NCI-H524 treated with DMSO at 0.1 percent for 48 hours (cell line): ENCODE measurements around the gene ATXN7L3.

Source experiments
- DNase-seq: peaks from one replicate; lab custom pipeline; 2025; lab: John Stamatoyannopoulos, UW

ATXN7L3 gene

DNA sequence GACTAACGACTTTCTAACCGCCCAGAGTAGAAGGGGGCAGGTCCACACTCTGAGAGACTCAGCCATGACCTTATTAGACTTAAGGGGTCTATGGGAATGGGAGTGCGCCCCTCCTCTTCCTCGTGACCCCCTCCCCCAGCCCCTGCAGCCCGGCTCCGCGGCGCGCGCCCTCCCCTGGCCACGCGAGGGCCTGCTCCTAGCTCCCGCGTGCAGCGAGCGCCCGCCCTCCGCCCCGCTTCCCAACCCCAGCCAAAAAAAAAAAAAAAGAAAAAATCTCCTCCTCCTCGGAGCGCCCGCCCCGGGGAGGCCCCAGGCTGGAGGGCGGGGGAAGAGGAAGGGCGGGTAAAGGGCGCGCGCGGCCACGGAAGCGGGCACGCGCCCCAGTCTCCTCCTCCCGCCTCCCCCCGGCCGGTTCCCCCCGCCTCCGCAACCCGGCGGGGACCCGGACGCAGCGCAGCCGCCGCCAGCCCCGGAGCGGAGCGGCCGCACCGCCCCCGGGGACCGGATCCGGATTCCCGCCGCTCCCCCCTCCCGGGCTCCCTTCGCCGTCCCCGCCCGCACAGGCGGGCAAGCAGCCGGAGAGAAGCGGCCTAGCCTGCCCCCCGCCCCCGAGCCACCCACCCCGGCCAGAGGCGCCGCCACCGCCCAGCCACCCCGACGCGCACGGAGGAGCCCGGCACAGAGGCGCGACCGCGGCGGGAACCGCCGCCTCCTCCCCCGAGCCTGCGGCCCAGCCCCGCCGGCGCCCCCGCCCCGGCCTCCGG lies 18.8 kb upstream of the ATXN7L3 start:
- DNase-seq: peak; percentile 46

GRCh38 chr17:44217738-44218343 lies 18.2 kb upstream of the ATXN7L3 start:
- no peak for DNase-seq

DNA sequence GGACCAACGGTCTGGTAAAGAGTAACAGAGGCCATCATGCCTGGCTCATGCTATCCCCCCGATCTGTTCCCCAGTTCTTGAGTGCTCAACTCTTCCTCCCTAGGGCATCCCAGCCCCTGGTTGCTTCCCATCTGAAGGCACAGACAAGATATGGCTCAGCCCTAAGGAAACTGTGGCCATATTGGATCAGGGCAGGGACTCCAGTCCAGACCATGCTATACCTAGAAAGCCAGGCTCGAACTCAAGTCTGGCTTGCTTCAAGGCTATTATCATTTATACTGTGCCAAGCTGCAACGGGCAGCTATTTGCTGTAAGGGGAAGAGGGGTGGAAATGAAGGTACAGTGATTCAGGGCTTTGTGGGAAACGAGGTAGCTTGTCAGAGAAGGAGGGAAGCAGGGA lies 17.0 kb upstream of the ATXN7L3 start:
- DNase-seq: no peak

GRCh38 chr17:44216173-44216572 lies 16.5 kb upstream of the ATXN7L3 start:
- no peak for DNase-seq

DNA sequence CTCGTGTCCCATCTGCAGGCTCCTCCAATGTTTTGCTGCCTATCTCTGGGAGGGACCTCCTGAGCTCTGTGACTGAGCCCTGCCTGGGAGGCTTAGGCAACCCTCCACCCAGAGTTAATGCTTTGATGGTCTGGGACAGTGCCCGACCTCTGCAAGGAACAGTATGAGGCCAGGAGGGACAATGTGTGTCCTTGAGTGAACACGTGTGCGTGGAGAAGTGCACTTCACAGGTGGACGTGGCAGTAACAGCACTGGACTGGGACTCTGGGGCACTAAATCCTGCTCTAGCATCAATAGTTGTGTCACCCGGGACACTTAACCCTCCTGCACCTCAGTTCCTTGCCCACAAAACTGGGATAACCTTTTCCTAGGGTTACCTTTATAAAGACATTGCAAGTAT lies 15.2 kb upstream of the ATXN7L3 start:
- no peak for DNase-seq

- DNase-seq: no peak
These were observed 14.5 kb upstream of the ATXN7L3 start for GRCh38 chr17:44214230-44214494.

- DNase-seq: no peak
These were observed 13.9 kb upstream of the ATXN7L3 start for GRCh38 chr17:44213403-44214229.

- DNase-seq: no peak
These were observed 13.1 kb upstream of the ATXN7L3 start for GRCh38 chr17:44212507-44213402.

- no peak for DNase-seq
These were observed 11.9 kb upstream of the ATXN7L3 start for GRCh38 chr17:44211281-44212265.

- peak; percentile 29 for DNase-seq
These were observed 10.9 kb upstream of the ATXN7L3 start for GRCh38 chr17:44210342-44211192.

DNA sequence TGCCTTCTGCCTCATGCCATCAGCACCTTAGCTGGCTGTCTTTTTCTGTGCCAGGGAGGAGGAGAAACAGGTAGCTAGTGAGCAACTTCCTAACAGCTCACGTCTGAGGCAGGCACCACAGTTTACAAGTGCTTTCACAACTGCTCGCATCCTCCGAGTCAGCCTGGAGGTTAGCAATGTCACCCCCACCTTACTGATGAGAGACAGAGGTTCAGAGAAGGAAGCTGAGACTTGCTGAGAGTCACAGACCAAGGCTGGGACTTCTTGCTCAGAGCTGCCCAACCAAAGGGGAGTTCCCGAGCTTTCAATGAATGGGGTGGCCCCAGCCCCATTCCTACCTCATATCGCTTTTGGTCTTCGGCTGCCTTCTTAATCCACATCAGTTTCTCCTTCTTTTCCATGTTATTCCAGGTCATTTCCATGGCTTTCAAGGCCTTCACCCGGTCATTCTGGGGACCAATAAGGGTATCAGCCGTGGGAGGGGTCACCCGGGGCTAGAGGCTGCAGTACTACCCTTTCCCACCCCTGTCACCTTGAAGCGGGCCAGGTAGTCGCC lies 10.2 kb upstream of the ATXN7L3 start:
- DNase-seq: no peak

DNA sequence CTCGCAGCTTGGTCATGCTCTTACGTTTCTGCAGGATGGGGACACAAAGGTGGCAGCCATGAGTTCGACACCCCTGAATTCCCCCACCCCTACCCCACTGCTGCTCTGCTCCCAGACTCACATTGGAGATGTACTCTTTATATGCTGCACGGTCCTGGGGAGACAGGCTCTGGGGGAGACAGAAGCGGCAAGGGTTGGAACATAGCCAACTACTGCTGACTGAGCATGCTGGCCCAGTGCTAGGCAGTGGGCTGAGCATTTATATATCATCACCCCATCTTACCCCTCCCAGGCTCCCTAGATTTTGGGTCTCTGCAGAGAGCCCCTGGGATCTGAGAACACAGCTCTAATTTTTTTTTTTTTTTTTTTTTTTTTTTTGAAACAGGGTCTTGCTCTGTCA lies 8.1 kb upstream of the ATXN7L3 start:
- no peak for DNase-seq

- no peak for DNase-seq
These were observed 7.6 kb upstream of the ATXN7L3 start for GRCh38 chr17:44207319-44207718.

GRCh38 chr17:44206825-44207155 lies 7.1 kb upstream of the ATXN7L3 start:
- no peak for DNase-seq

GRCh38 chr17:44205962-44206824 lies 6.5 kb upstream of the ATXN7L3 start:
- DNase-seq: no peak

- no peak for DNase-seq
These were observed 4.8 kb upstream of the ATXN7L3 start for GRCh38 chr17:44204441-44204882.

DNA sequence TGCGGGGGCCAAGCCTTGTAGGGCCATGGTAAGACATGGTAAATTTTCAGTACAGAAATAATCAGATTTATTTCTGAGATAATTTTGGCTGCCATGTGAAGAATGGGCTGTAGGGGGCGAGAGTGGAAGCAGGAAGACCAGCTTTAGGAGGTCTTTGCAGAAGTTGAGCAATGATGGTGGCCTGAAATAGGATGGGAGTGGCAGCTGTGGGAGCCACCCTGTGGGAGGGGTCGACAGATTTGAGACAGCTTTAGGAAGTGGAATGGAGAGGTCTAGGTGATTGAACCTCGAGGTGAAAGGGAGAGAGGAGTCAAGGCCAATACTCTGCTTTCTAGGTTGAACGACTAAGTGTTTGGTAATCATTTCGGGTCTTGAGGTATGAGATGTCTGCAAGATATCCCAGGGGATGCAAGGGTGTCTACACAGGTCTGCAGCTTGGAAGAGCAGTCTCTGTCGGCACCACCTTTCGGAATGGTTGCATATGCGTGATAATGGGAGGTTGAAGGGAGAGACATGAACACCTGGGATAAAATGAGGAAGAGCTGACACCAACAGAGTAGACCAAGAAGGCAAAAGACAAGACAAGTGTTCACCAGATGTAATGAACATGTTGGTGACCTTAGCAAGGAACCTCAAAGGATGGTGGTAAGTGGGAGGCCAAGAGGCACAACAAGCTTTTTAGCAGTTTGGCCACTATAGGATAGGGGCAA lies 4.2 kb upstream of the ATXN7L3 start:
- no peak for DNase-seq

DNA sequence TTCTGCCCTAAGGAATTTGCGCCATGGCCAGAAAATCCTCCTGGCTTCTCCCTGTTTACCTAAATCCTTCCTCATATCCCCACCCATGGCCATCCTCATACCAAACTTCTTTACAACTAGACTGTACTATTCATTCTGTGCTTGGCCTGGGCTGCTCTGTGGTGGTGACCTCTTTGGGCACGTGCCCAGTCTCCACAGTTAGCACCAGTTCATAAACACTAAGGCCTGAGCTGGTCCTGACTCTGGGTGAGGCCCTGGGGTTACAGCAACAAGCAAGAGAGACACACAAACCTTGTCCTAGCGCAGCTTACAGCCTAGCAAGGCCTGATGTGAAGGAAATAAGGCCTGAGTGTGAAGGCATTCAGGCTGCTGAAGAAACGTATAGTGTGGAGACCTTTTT lies 3.1 kb upstream of the ATXN7L3 start:
- DNase-seq: no peak
